Measurements from ENCODE around the gene ISLR. TPM values are rescaled to one million over a fixed set of nuclear protein-coding genes. Genes with fewer than 3 reads are reported as not detected.
A peak's percentile ranks its signal among the peaks of the same experiment; 100 is the strongest.

ISLR gene
- total and polyA plus RNA-seq, 2 donors (not counting 1 experiment from before 2014, with no cell fraction given), result 14.0 to 17.3 TPM

DNA sequence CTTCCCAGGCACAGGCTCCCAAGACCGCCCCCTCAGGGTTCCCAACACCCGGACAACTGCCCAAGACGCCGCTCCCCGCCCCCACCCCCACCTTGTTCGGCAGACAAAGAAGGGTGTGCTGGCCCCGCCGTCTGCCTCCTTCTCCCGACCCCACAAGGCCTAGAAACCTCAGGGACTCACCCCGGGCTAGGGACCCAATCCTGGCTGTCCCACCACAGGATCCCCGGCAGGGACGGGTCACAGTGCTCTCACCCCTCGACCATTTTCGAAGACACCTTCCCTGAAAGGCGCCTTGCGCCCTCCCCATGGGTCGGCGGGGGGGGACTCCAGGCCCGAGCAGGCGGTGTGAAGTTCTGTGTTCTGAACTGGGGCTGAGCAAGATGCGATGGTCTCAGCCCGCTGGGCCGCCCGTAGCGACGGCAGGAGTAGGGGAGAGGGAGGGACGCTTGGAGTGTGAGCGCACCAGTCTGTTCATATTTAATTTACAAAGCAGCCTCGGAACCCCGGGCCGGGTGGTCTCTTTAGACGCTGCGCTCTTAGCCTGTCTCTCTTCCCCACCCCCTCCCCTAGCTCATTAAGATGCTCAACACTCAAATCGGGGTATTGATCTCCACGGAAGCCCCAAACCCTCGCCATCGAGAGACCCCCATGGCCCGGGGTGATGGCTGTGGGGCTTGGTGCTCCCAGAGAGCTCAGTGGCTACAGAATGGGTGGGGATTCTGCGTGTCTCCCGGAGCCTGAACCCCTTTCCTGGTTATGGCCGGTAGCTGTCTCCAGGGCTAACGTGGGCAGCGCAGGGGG, 44.5 kb upstream of the ISLR start:
- Histone ChIP-seq H3K79me2 (ENCODE audit: control insufficient read depth, insufficient read depth, low read length) (no peaks in the 10 kb centered on the region), H3K9me3 (ENCODE audit: control insufficient read depth, insufficient read depth, low read depth, low read length) (no peaks in the 10 kb centered on the region), H2AFZ (ENCODE audit: low read length) (no peak overlapping the region), H3K36me3 (ENCODE audit: control insufficient read depth, insufficient read depth, low read length) (no peaks in the 10 kb centered on the region), H3K4me3 (replicated peaks in 1 of 4; ENCODE audit: control extremely low read depth in 1 of 4, insufficient read depth in 1 of 4, low read depth in 3 of 4, low read length in 4 of 4) (no peak overlapping the region), H3K27me3 (ENCODE audit: control insufficient read depth, insufficient read depth, low read length) (peaks cover 71% of the 10 kb centered on the region), H3K4me2 (ENCODE audit: extremely low read depth, insufficient read depth, low read length) (no peak overlapping the region), H3K4me1 (ENCODE audit: control insufficient read depth, extremely low read depth, insufficient read depth, low read length) (no peaks in the 10 kb centered on the region), H3K9ac (ENCODE audit: insufficient read depth, low read length) (no peak overlapping the region), H3K27ac (ENCODE audit: insufficient read depth, low read length) (no peak overlapping the region), H4K20me1 (ENCODE audit: control insufficient read depth, extremely low read depth, insufficient read depth, low read length) (no peaks in the 10 kb centered on the region)
- TF ChIP-seq, protein P1, sequence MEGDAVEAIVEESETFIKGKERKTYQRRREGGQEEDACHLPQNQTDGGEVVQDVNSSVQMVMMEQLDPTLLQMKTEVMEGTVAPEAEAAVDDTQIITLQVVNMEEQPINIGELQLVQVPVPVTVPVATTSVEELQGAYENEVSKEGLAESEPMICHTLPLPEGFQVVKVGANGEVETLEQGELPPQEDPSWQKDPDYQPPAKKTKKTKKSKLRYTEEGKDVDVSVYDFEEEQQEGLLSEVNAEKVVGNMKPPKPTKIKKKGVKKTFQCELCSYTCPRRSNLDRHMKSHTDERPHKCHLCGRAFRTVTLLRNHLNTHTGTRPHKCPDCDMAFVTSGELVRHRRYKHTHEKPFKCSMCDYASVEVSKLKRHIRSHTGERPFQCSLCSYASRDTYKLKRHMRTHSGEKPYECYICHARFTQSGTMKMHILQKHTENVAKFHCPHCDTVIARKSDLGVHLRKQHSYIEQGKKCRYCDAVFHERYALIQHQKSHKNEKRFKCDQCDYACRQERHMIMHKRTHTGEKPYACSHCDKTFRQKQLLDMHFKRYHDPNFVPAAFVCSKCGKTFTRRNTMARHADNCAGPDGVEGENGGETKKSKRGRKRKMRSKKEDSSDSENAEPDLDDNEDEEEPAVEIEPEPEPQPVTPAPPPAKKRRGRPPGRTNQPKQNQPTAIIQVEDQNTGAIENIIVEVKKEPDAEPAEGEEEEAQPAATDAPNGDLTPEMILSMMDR (conservative IDR thresholded peaks at IDR 0.05 in 1 of 2, IDR thresholded peaks at IDR 0.05 in 1 of 2; ENCODE audit: low read depth in 1 of 2, low read length in 2 of 2), result no peak
- peak; percentile 20 for TF ChIP-seq EZH2 (IDR thresholded peaks at IDR 0.05; ENCODE audit: low read length, missing control alignments)
- DNase-seq (ENCODE audit: low read depth in 2 of 2), result peak in 1 of 2 donors; percentile 4

DNA sequence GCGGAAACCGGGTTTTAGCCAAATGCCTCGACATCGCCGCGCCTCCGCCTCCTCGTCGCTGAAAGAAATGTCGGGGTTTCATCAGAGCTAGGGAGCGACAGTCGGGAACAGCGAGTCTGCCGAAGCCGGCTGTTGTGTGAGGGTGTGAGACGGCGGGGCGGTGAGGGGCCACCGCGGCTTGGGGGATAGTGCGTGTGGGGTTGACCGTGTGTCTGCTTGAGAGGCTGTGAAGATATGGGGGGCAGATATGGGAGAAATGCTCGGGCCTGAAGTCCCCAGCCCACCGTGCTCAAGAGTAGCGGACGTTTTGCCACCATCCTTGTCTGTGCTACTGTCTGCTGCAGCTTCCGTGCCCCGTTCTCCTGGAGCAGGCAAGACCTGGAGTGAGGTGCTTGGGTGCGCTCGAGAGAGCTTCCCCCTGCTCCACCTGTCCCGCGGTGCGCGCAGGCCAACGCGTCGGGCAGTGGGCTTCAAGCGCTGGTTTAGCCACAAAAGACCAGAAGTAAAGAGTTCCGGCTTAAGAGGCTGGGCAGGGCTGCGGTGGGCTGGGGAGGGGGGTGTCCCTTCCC, 43.8 kb upstream of the ISLR start:
- Histone ChIP-seq H3K9ac (ENCODE audit: insufficient read depth, low read length) (no peak overlapping the region), H3K36me3 (ENCODE audit: control insufficient read depth, insufficient read depth, low read length) (no peaks in the 10 kb centered on the region), H3K27me3 (ENCODE audit: control insufficient read depth, insufficient read depth, low read length) (peaks cover 75% of the 10 kb centered on the region), H3K4me1 (ENCODE audit: control insufficient read depth, extremely low read depth, insufficient read depth, low read length) (no peaks in the 10 kb centered on the region), H4K20me1 (ENCODE audit: control insufficient read depth, extremely low read depth, insufficient read depth, low read length) (no peaks in the 10 kb centered on the region), H3K9me3 (ENCODE audit: control insufficient read depth, insufficient read depth, low read depth, low read length) (no peaks in the 10 kb centered on the region), H3K4me2 (ENCODE audit: extremely low read depth, insufficient read depth, low read length) (no peak overlapping the region), H2AFZ (ENCODE audit: low read length) (no peak overlapping the region), H3K27ac (ENCODE audit: insufficient read depth, low read length) (no peak overlapping the region), H3K79me2 (ENCODE audit: control insufficient read depth, insufficient read depth, low read length) (no peaks in the 10 kb centered on the region), H3K4me3 (replicated peaks in 1 of 4; ENCODE audit: control extremely low read depth in 1 of 4, insufficient read depth in 1 of 4, low read depth in 3 of 4, low read length in 4 of 4) (no peak overlapping the region)
- TF ChIP-seq, protein P1 (conservative IDR thresholded peaks at IDR 0.05 in 1 of 2, IDR thresholded peaks at IDR 0.05 in 1 of 2; ENCODE audit: low read depth in 1 of 2, low read length in 2 of 2), result no peak
- TF ChIP-seq EZH2 (IDR thresholded peaks at IDR 0.05; ENCODE audit: low read length, missing control alignments), result peak; percentile 95
- DNase-seq (ENCODE audit: low read depth in 2 of 2), result peak in 1 of 2 donors; percentile 5

DNA sequence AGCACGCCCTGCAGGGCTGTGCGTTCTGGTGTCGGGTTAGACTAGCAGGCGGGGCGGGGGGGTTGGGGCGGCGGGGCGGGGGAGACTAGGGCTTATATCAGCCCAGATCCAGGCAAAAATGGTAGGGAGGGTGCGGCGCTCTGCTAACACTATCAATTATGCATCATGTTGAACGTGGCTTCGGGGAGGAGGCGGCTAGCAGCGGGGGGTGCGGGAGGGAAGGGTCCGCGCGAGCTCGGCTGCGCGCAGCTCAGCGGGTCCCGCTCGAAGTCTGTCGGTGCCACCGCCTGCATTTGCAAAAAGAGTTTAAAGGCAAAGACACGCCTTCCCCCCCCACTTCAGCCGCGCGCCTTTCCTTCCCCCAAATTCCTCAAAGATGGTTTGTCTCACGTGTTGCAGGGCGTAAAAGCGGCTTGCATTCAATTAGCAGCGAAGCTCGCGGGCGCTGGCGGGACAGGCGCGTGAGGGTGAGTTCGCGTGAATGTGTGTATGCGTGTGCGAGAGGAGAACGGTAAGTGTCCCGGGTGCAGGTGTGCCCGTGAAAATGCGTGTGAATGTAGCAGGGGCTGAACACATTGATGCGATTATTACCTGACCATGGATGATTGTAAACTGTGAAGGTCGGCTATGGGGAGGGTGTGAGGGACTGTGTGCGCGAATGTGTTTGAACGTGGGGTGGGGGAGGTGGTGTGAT, 43.2 kb upstream of the ISLR start, which contains the start of gene ISLR2:
Gene ISLR2, plus strand, starts transcription at position 432 of the 694 bp plus-strand sequence. CDS start 2,169 bp downstream, outside the sequence.
- H3K36me3 ChIP-seq (ENCODE audit: control insufficient read depth, insufficient read depth, low read length), result no peaks in the 10 kb centered on the region
- no peak within 1 kb of the TSS for H3K4me3 ChIP-seq (replicated peaks in 1 of 4; ENCODE audit: control extremely low read depth in 1 of 4, insufficient read depth in 1 of 4, low read depth in 3 of 4, low read length in 4 of 4)
- H4K20me1 ChIP-seq (ENCODE audit: control insufficient read depth, extremely low read depth, insufficient read depth, low read length), result no peaks in the 10 kb centered on the region
- H3K27me3 ChIP-seq (ENCODE audit: control insufficient read depth, insufficient read depth, low read length), result peaks cover 74% of the 10 kb centered on the region
- TF ChIP-seq EZH2 (IDR thresholded peaks at IDR 0.05; ENCODE audit: low read length, missing control alignments), result peak; percentile 93
- TF ChIP-seq, protein P1 (conservative IDR thresholded peaks at IDR 0.05 in 1 of 2, IDR thresholded peaks at IDR 0.05 in 1 of 2; ENCODE audit: low read depth in 1 of 2, low read length in 2 of 2), result no peak
- no peak within 1 kb of the TSS for H3K4me2 ChIP-seq (ENCODE audit: extremely low read depth, insufficient read depth, low read length)
- no peak within 1 kb of the TSS for H2AFZ ChIP-seq (ENCODE audit: low read length)
- no peak within 1 kb of the TSS for H3K9ac ChIP-seq (ENCODE audit: insufficient read depth, low read length)
- H3K9me3 ChIP-seq (ENCODE audit: control insufficient read depth, insufficient read depth, low read depth, low read length), result no peaks in the 10 kb centered on the region
- H3K4me1 ChIP-seq (ENCODE audit: control insufficient read depth, extremely low read depth, insufficient read depth, low read length), result no peaks in the 10 kb centered on the region
- DNase-seq (ENCODE audit: low read depth in 2 of 2), result peak in 1 of 2 donors; percentile 18
- H3K27ac ChIP-seq (ENCODE audit: insufficient read depth, low read length), result no peak within 1 kb of the TSS
- H3K79me2 ChIP-seq (ENCODE audit: control insufficient read depth, insufficient read depth, low read length), result no peaks in the 10 kb centered on the region

Measured in fibroblast of lung (primary cell).